PFSK-1 (cell line): ENCODE measurements around the gene LPCAT2.

ENCODE experiments used
- POLR2AphosphoS5 ChIP-seq: IDR thresholded peaks from 2 replicates; pipeline ENCODE4 v1.6.1; 2012; ENCODE audit warnings: low read depth, mild to moderate bottlenecking, control low read depth, low read length, moderate library complexity
- TAF1 ChIP-seq: IDR thresholded peaks from 2 replicates; pipeline ENCODE4 v1.6.1; 2012; ENCODE audit warnings: low read length, control low read depth, borderline replicate concordance; ENCODE audit not compliant: insufficient read depth
- TF ChIP-seq, protein P1 (sequence below), 2 experiments: IDR thresholded peaks; 2 replicates each; pipeline versions ENCODE4 v1.6.1 to v1.8.0; 2011 to 2012; ENCODE audit warnings: low read depth in 2 of 2, low read length in 2 of 2, control low read depth in 1 of 2, inconsistent platforms in 1 of 2, mild to moderate bottlenecking in 1 of 2, moderate library complexity in 1 of 2; ENCODE audit not compliant: insufficient read depth in 1 of 2

DNA sequence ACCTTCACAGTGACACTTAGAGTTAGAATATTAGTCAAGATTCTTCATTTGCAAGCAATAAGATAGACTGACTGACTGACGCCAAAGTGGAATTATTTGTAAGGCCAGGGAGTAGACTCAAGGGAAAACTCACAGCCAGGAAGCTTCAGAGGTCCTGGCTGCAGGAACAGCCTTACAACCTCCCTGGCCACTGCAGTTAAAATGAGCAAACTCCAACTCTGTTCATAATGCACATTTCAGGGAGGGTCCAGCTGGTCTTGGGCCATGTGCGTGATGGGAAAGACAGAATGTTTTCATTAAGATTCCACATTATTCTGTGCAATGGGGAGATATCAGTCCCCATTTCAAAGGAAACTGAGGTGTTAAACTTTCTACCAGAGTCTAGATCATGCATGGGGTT, 67.5 kb downstream of the LPCAT2 start:
- TF ChIP-seq POLR2AphosphoS5 (no peak), TAF1 (no peak)
- TF ChIP-seq, protein P1, sequence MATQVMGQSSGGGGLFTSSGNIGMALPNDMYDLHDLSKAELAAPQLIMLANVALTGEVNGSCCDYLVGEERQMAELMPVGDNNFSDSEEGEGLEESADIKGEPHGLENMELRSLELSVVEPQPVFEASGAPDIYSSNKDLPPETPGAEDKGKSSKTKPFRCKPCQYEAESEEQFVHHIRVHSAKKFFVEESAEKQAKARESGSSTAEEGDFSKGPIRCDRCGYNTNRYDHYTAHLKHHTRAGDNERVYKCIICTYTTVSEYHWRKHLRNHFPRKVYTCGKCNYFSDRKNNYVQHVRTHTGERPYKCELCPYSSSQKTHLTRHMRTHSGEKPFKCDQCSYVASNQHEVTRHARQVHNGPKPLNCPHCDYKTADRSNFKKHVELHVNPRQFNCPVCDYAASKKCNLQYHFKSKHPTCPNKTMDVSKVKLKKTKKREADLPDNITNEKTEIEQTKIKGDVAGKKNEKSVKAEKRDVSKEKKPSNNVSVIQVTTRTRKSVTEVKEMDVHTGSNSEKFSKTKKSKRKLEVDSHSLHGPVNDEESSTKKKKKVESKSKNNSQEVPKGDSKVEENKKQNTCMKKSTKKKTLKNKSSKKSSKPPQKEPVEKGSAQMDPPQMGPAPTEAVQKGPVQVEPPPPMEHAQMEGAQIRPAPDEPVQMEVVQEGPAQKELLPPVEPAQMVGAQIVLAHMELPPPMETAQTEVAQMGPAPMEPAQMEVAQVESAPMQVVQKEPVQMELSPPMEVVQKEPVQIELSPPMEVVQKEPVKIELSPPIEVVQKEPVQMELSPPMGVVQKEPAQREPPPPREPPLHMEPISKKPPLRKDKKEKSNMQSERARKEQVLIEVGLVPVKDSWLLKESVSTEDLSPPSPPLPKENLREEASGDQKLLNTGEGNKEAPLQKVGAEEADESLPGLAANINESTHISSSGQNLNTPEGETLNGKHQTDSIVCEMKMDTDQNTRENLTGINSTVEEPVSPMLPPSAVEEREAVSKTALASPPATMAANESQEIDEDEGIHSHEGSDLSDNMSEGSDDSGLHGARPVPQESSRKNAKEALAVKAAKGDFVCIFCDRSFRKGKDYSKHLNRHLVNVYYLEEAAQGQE (IDR thresholded peaks at IDR 0.05; ENCODE audit: insufficient read depth in 1 of 2, low read depth in 2 of 2, low read length in 2 of 2) = no peak
